Measurements from ENCODE around the gene CCNB2. TPM values are rescaled to one million over a fixed set of nuclear protein-coding genes. Genes with fewer than 3 reads are reported as not detected.
"Not testable (repeated sequence)": the region's sequence is repeated elsewhere in the genome, so short reads cannot be mapped to it uniquely, and the experiment has no call there.

Gene CCNB2
- total RNA-seq, 6 donors from 2014 or later: 1.7 to 4.9 (median 2.8) TPM; not detected in 1

DNA sequence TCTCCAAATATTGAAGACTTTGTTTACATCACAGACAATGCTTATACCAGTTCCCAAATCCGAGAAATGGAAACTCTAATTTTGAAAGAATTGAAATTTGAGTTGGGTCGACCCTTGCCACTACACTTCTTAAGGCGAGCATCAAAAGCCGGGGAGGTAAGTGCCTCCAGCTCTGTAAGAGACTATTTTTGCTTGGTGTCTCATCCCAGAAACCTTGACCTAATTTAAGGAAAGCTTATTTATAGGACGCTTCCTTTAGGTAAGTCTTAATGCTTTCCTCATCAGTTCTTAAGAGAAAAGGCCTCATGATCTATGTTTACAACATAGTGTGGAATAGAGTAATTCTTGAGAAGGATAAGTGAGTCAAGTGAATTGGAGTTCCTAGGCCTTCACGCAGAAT is 11.8 kb downstream of the CCNB2 start:
- TF ChIP-seq EP300 (IDR thresholded peaks at IDR 0.05): no peak
- TF ChIP-seq POLR2AphosphoS5 (IDR thresholded peaks at IDR 0.05): no peak
- TF ChIP-seq POLR2A (IDR thresholded peaks at IDR 0.05): no peak
- TF ChIP-seq CTCF (IDR thresholded peaks at IDR 0.05): no peak
- H3K27me3 ChIP-seq: no peaks in the 10 kb centered on the region
- H3K36me3 ChIP-seq: peaks cover 0 to 3% (median 0%) of the 10 kb centered on the region in 4 donors
- no peak overlapping the region for H3K27ac ChIP-seq
- WGBS, 2 donors: 94 to 97% methylated on average over 6 of the region's 6 CpGs
- DNase-seq: no peak
- no peak overlapping the region for H3K4me3 ChIP-seq
- H3K4me1 ChIP-seq: no peaks in the 10 kb centered on the region
- ATAC-seq (ENCODE audit: low FRiP score in 2 of 2): no peak
- H3K9me3 ChIP-seq: no peaks in the 10 kb centered on the region

DNA sequence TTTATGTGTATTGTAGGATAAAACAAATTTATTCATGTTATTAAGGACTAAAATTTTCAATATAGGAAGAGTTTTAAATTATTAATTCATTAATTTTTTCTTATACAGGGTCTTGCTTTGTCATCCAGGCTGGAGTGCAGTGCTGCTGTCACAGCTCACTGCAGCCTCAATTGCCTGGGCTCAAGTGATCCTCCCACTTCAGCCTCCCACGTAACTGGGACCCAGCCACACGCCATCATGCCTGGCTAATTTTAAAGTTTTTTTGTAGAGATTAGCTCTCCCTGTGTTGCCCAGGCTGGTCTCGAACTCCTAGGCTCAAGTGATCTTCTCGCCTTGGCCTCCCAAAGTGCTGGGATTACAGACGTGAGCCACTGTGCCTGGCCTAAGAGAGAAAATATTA is 14.7 kb downstream of the CCNB2 start:
- Histone ChIP-seq H3K4me1 (no peaks in the 10 kb centered on the region), H3K27me3 (no peaks in the 10 kb centered on the region), H3K4me3 (no peak overlapping the region), H3K9me3 (no peaks in the 10 kb centered on the region), H3K36me3 (peaks cover 0 to 3% (median 0%) of the 10 kb centered on the region in 4 donors), H3K27ac (no peak overlapping the region)
- ATAC-seq (ENCODE audit: low FRiP score in 2 of 2) (no peak), DNase-seq (no peak)
- TF ChIP-seq EP300 (IDR thresholded peaks at IDR 0.05): no peak
- no peak for TF ChIP-seq POLR2AphosphoS5 (IDR thresholded peaks at IDR 0.05)
- TF ChIP-seq CTCF (IDR thresholded peaks at IDR 0.05): no peak
- no peak for TF ChIP-seq POLR2A (IDR thresholded peaks at IDR 0.05)
- 95 to 96% methylated on average over 5 of the region's 5 CpGs for WGBS, 2 donors

GRCh38 chr15:59120937-59121336 is 16.0 kb downstream of the CCNB2 start:
- no peak for DNase-seq
- H3K27ac ChIP-seq: no peak overlapping the region
- 94% methylated on average over 5 of the region's 5 CpGs for WGBS, 2 donors

DNA sequence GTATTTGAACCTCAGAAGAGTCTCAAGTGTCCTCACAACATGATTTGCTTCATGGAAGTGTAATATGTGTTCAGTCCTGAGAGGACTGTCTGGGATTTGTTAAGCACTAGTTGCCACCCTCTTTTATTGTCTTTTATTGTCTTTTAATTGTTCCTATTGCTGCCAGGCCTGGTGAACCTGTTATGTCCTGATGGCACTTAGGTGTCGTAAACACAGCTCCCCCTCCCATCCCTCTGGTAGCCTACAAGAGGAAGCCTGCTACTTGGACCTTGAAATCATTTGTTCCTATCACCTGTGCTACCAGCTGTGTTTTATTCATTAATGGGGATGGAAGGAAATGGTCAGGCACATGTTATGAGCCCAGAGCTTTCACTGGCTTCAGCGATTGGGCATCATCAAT is 19.3 kb downstream of the CCNB2 start:
- TF ChIP-seq CTCF (IDR thresholded peaks at IDR 0.05) (no peak), POLR2A (IDR thresholded peaks at IDR 0.05) (no peak), POLR2AphosphoS5 (IDR thresholded peaks at IDR 0.05) (no peak), EP300 (IDR thresholded peaks at IDR 0.05) (no peak)
- no peaks in the 10 kb centered on the region for H3K4me1 ChIP-seq
- H3K27ac ChIP-seq: no peak overlapping the region
- H3K36me3 ChIP-seq: no peaks in the 10 kb centered on the region
- no peak overlapping the region for H3K4me3 ChIP-seq
- ATAC-seq (ENCODE audit: low FRiP score in 2 of 2): no peak
- H3K27me3 ChIP-seq: no peaks in the 10 kb centered on the region
- H3K9me3 ChIP-seq: no peaks in the 10 kb centered on the region
- DNase-seq: no peak
- 96 to 98% methylated on average over 2 of the region's 2 CpGs for WGBS, 2 donors

More at GRCh38 chr15:59120937-59121336, 16.0 kb downstream of the CCNB2 start:
- TF ChIP-seq EP300 (IDR thresholded peaks at IDR 0.05): no peak
- no peak for TF ChIP-seq POLR2AphosphoS5 (IDR thresholded peaks at IDR 0.05)
- no peak for TF ChIP-seq CTCF (IDR thresholded peaks at IDR 0.05)
- Histone ChIP-seq H3K4me3 (no peak overlapping the region), H3K36me3 (peaks cover 0 to 3% (median 0%) of the 10 kb centered on the region in 4 donors), H3K9me3 (no peaks in the 10 kb centered on the region), H3K4me1 (no peaks in the 10 kb centered on the region), H3K27me3 (no peaks in the 10 kb centered on the region)
- ATAC-seq (ENCODE audit: low FRiP score in 2 of 2): no peak

GRCh38 chr15:59125683-59126082 is 20.7 kb downstream of the CCNB2 start:
- H3K36me3 ChIP-seq; H3K4me1 ChIP-seq; H3K4me3 ChIP-seq; H3K9me3 ChIP-seq; H3K27ac ChIP-seq; DNase-seq; H3K27me3 ChIP-seq; ATAC-seq (ENCODE audit: low FRiP score in 2 of 2): not testable (repeated sequence)
- WGBS, 2 donors: 96 to 100% methylated on average over 4 of the region's 4 CpGs

- WGBS, 2 donors: 59 to 85% methylated on average over 1 of the region's 1 CpG
- not testable (repeated sequence) for H3K27ac ChIP-seq; H3K27me3 ChIP-seq; ATAC-seq (ENCODE audit: low FRiP score in 2 of 2); H3K9me3 ChIP-seq; H3K36me3 ChIP-seq; DNase-seq; H3K4me3 ChIP-seq; H3K4me1 ChIP-seq
Measured at GRCh38 chr15:59127255-59127654, 22.3 kb downstream of the CCNB2 start.
